Right lobe of liver (tissue), 6 donors: ENCODE data around the gene SFT2D1. TPM values are rescaled to one million over a fixed set of nuclear protein-coding genes. Genes with fewer than 3 reads are reported as not detected.

Source experiments
- ATAC-seq, 4 donors: fragments of 200-7000 bp; cut with Tn5 transposase; one replicate each; pipeline ENCODE4 v1.9.1; 2020; ENCODE audit warnings: mild to moderate bottlenecking in 4 of 4, moderate library complexity in 4 of 4
- DNase-seq, 3 donors: peaks; one replicate each; pipeline ENCODE4 v3.0.0-alpha.2; 2020
- H3K27ac ChIP-seq, 3 donors: fragments of 200-600 bp; one replicate each; pipeline ENCODE4 v1.8.0; 2022
- H3K27me3 ChIP-seq, 2 donors: fragments of 200-600 bp; one replicate each; pipeline ENCODE4 v1.8.0; 2022
- H3K36me3 ChIP-seq, 4 donors: fragments of 200-600 bp; sonication (generic) in 1 of 4; one replicate each; pipeline versions ENCODE4 v1.5.1 to v1.8.0; 2017 to 2022; ENCODE audit warnings: control low read depth in 1 of 4
- H3K4me1 ChIP-seq, 4 donors: fragments of 200-600 bp; sonication (generic) in 1 of 4; one replicate each; pipeline versions ENCODE4 v1.5.1 to v1.8.0; 2017 to 2022; ENCODE audit warnings: control low read depth in 1 of 4
- H3K4me3 ChIP-seq, 3 donors: fragments of 200-600 bp; one replicate each; pipeline ENCODE4 v1.8.0; 2022
- H3K9me3 ChIP-seq, 4 donors: fragments of 200-600 bp; sonication (generic) in 1 of 4; one replicate each; pipeline versions ENCODE4 v1.5.1 to v1.8.0; 2017 to 2022; ENCODE audit warnings: control low read depth in 1 of 4
- CTCF ChIP-seq, 4 donors: fragments of 200-600 bp in 3 of 4; fragments of 450-650 bp in 1 of 4; IDR thresholded peaks; one replicate each; pipeline versions ENCODE4 v1.5.1 to v1.8.0; 2016 to 2022; ENCODE audit warnings: antibody characterized with exemption in 4 of 4, mild to moderate bottlenecking in 2 of 4
- POLR2A ChIP-seq: fragments of 450-650 bp; IDR thresholded peaks from one replicate; pipeline ENCODE4 v1.6.1; 2017; ENCODE audit warnings: antibody characterized with exemption, mild to moderate bottlenecking
- WGBS: methylation state at CpG from one replicate; pipeline ENCODE4 v1.1.6; 2018; ENCODE audit warnings: low coverage, low lambda C conversion rate; ENCODE audit not compliant: insufficient coverage; ENCODE audit errors: missing lambda C conversion rate; 5-methylcytosine and 5-hydroxymethylcytosine counted together
- intact Hi-C, 2 donors: fragments of 100-400 bp; cut with DNase I; formaldehyde crosslinking; loops; one replicate each; pipeline versions ENCODE4 v1.11.2 to v1.14.1; 2022
- total RNA-seq, 6 experiments: library from RNA; depleted of rRNA in 2 of 6; stranded (reverse); fragments of >200 nt in 2 of 6; fragmentation: NEBNext Ultra II Directional in 3 of 6; extraction: Animal tissue kit (Norgen Biotek cat#: 25700) in 3 of 6; gene quantifications; one replicate each; pipeline versions ENCODE4 v1.1.0 to v1.2.4, GENCODE V29; 2016 to 2023
- donor health status: DM: no; HTN: yes; CAD: no.
- donor health status: DM: no; HTN: no; CAD: no.
- donor health status: DM: no; HTN: no; CAD: no.
- donor health status: DM: no; HTN: yes; CAD: no.
- donor health status: DM: no; HTN: yes; CAD: no.

The SFT2D1 gene
- total RNA-seq, 6 experiments from 2014 or later: 6.7 to 14.0 (median 12.8) TPM

- ATAC-seq: peak; percentile 87 to 91 (median 88)
- Histone ChIP-seq H3K36me3 (no peaks in the 10 kb centered on the region), H3K27ac (peak overlapping the region; percentile 29 to 59 (median 31)), H3K4me1 (peaks cover 0 to 22% (median 8%) of the 10 kb centered on the region in 4 donors), H3K9me3 (no peaks in the 10 kb centered on the region), H3K4me3 (no peak overlapping the region), H3K27me3 (no peaks in the 10 kb centered on the region)
- WGBS: 40% methylated on average over 15 of the region's 17 CpGs
- DNase-seq: no peak
- intact Hi-C loops: no loop called here
- TF ChIP-seq CTCF (IDR thresholded peaks at IDR 0.05) (no peak), POLR2A (no peak)
Observed at GRCh38 chr6:166301611-166302529, 40.5 kb downstream of the SFT2D1 start.

DNA sequence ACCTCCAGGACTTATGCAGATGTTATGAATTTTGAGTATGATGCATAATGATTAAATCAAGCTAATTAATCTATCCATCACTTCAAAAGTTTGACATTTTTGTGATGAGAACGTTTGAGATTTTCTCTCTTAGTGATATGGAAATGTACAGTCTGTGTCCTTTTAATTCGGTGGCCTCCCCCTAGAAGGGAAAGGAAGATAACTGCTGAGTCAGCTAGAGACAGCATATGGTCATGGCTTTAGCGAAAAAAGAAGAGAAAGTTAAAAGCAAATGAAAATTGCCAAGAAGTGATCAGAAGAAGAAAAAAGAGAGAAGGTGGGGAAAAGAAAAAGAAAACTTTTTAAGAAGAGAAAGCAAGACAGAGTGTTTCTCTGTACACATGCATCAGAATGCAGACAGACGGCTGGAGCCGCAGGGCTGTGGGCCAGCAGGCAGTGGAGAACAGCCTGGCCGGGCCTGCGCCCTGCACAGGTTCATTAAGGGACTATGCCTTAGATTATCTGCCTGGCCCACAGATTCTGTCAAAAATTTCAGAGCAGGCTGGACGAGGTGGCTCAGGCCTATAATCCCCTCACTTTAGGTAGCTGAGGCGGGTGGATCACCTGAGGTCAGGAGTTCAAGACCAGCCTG, 41.9 kb downstream of the SFT2D1 start:
- TF ChIP-seq CTCF (IDR thresholded peaks at IDR 0.05) (no peak), POLR2A (no peak)
- Histone ChIP-seq H3K4me3 (no peak overlapping the region), H3K36me3 (no peaks in the 10 kb centered on the region), H3K9me3 (no peaks in the 10 kb centered on the region), H3K27ac (no peak overlapping the region), H3K27me3 (no peaks in the 10 kb centered on the region), H3K4me1 (peaks cover 0 to 22% (median 8%) of the 10 kb centered on the region in 4 donors)
- peak; percentile 27 to 62 (median 58) for ATAC-seq
- intact Hi-C loops: no loop called here
- no peak for DNase-seq
- WGBS: 48% methylated on average over 6 of the region's 9 CpGs

- no peak for DNase-seq
Observed at GRCh38 chr6:166297606-166298005, 44.7 kb downstream of the SFT2D1 start.

More at GRCh38 chr6:166297606-166298005, 44.7 kb downstream of the SFT2D1 start:
- H3K4me3 ChIP-seq: no peak overlapping the region
- intact Hi-C loops: no loop called here
- H3K27ac ChIP-seq: no peak overlapping the region
- TF ChIP-seq CTCF (IDR thresholded peaks at IDR 0.05) (no peak), POLR2A (no peak)
- H3K9me3 ChIP-seq: no peaks in the 10 kb centered on the region
- H3K27me3 ChIP-seq: no peaks in the 10 kb centered on the region
- ATAC-seq: no peak
- peaks cover 0 to 22% (median 8%) of the 10 kb centered on the region in 4 donors for H3K4me1 ChIP-seq
- WGBS: 92% methylated on average over 15 of the region's 23 CpGs
- no peaks in the 10 kb centered on the region for H3K36me3 ChIP-seq
